Panc1 (cell line): Measurements from ENCODE around the gene TBC1D17.

Experiments
- CTCF ChIP-seq: fragments of 450-650 bp; IDR thresholded peaks from 2 replicates; pipeline ENCODE4 v1.5.1; 2017; ENCODE audit warnings: mild to moderate bottlenecking
- POLR2AphosphoS5 ChIP-seq: IDR thresholded peaks from 2 replicates; pipeline ENCODE4 v1.6.1; 2012; ENCODE audit warnings: mild to moderate bottlenecking, low read depth, low read length, moderate library complexity
- SIN3A ChIP-seq: IDR thresholded peaks from 2 replicates; pipeline ENCODE4 v1.6.1; 2012; ENCODE audit warnings: low read depth, mild to moderate bottlenecking, low read length, moderate library complexity, borderline replicate concordance; ENCODE audit not compliant: insufficient read depth
- TF ChIP-seq, protein P1 (sequence below), 2 experiments: IDR thresholded peaks; 2 replicates each; pipeline ENCODE4 v1.6.1; 2011 to 2012; ENCODE audit warnings: low read depth in 2 of 2, control low read depth in 1 of 2, low read length in 1 of 2, mild to moderate bottlenecking in 1 of 2, moderate library complexity in 1 of 2; ENCODE audit not compliant: insufficient read depth in 1 of 2

- no peak for TF ChIP-seq CTCF
- TF ChIP-seq POLR2AphosphoS5: no peak
- no peak for TF ChIP-seq SIN3A
- TF ChIP-seq, protein P1, sequence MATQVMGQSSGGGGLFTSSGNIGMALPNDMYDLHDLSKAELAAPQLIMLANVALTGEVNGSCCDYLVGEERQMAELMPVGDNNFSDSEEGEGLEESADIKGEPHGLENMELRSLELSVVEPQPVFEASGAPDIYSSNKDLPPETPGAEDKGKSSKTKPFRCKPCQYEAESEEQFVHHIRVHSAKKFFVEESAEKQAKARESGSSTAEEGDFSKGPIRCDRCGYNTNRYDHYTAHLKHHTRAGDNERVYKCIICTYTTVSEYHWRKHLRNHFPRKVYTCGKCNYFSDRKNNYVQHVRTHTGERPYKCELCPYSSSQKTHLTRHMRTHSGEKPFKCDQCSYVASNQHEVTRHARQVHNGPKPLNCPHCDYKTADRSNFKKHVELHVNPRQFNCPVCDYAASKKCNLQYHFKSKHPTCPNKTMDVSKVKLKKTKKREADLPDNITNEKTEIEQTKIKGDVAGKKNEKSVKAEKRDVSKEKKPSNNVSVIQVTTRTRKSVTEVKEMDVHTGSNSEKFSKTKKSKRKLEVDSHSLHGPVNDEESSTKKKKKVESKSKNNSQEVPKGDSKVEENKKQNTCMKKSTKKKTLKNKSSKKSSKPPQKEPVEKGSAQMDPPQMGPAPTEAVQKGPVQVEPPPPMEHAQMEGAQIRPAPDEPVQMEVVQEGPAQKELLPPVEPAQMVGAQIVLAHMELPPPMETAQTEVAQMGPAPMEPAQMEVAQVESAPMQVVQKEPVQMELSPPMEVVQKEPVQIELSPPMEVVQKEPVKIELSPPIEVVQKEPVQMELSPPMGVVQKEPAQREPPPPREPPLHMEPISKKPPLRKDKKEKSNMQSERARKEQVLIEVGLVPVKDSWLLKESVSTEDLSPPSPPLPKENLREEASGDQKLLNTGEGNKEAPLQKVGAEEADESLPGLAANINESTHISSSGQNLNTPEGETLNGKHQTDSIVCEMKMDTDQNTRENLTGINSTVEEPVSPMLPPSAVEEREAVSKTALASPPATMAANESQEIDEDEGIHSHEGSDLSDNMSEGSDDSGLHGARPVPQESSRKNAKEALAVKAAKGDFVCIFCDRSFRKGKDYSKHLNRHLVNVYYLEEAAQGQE (IDR thresholded peaks at IDR 0.05; ENCODE audit: insufficient read depth in 1 of 2, low read depth in 2 of 2, low read length in 1 of 2): no peak
Measured at GRCh38 chr19:49895566-49896297, 18.2 kb downstream of the TBC1D17 start.
